HG03280 (cell line): ENCODE data around the gene MCRIP1.

Source experiments
- ATAC-seq: cut with Tn5 transposase; IDR thresholded peaks from one replicate; pipeline ENCODE4 v1.9.1; 2021; ENCODE audit warnings: mild to moderate bottlenecking, moderate library complexity; ENCODE audit not compliant: unreplicated experiment

Gene MCRIP1

GRCh38 chr17:81807210-81807719 lies 25.8 kb downstream of the MCRIP1 start:
- ATAC-seq: no peak

DNA sequence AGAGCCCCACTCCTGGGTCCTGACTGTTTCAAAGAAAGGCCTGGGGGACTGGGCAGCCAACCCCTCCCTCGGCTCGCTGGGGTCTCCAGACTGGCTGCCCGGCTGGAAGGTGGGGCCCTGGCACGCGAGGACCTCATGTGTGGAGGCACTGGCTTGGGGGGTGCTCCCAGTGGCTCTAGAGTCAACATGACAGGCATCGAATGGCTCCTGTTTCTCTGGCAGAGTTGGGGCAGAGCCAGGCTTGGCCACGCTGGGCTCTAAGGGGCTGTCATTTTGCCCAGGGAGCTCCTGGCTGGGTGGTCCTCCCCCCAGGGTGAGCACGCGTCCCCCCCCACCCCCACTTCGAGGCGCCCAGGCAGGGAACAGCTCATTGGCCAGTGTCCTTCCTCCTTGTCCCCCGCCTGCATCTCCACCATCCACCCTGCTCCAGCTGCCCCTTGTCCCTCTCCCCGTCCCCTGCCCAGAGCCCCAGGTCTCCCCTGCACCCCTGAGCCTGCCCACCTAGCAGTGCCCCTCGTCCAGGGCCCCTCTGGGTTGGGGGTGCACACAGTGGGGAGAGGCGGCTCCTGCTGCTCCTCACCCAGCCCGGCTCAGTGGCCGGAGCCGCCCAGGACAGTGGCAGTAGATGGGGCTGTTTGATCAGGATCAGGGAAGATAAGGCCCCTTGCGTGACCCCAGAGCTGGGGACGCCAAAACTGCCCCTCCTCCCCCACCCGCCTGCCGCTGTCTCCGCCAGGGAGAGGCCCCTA lies 26.5 kb downstream of the MCRIP1 start:
- ATAC-seq: no peak

GRCh38 chr17:81805707-81806460 lies 27.2 kb downstream of the MCRIP1 start:
- no peak for ATAC-seq

DNA sequence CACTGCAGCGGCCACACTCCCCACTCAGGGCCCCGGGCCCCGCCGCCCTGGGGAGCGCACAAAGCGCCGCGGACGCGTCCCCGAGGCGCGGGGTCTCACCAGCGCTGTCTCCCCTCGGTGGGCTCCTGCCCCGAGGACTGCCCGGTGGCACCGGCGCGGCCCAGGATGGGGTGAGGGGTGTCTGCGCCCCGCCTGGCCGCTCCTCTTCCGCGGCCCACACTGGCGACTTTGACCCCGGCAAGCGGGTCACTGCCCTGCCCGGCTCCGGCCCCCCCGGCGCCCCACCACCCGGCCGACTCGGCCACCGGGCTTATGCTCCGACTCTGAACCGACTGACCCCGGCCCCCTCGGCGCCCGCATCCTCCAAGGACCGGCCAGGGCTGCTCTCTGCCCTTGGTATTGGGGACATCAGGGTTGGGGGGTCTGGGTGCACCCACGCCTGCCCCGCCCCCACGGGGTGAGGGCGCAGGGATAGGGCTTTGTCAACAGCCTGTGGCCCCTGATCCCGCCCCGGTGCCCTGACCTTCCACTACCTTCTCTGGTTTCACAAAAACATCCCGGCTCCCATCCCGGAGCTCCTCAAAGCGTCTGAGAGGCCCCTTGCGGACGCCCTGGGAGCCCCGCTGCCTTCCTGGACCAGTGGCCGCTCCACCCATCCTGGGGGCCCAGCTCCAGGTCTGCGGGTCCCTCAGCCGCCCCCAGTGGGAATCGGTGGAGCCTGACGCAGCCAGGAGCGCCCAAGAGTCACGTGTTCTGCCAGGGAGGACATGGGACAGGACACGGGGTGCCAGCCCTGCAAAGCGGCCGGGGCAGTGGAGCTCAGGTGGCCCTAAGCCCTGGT lies 28.3 kb downstream of the MCRIP1 start:
- no peak for ATAC-seq

DNA sequence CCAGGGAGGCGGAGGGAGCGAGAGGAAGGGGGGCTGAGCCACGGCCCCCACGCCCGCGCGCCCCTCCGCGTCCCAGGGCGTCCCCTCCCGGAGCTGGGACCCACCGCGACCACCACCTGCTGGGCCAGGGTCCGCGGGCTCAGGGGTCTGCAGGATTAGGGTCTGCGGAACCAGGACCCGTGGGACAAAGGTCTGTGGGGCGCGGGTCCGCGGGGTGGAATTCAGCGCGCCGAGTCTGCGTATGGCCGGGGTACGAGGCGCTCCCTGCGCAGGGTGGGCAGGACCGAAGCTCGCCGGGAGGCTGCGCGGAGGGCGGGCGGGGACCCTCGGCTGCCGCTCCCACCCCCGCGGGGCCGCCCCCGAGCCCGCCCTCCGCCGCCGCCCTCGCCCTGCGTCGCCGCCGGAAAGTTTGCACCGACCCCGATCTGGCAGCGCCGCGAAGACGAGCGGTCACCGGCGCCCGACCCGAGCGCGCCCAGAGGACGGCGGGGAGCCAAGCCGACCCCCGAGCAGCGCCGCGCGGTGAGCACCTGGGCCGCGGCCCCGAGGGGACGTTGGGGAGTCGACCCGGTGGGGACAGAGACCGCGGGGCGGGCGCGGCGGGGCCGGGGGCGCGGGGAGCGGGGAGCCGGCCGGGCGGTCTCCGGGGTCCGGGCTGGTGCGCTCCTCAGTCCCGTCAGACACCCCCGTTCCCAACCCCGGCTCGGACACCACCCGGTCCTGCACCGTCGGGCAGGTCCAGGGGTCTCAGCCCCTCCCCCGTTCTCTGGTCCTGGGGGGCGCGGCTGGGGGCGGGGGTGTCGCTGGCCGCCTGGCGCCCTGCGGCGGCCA lies 29.1 kb downstream of the MCRIP1 start, which contains the start of gene GCGR:
Gene GCGR (plus strand): TSS at position 423 of the 831 bp plus-strand sequence. CDS start 4,869 bp downstream, outside the sequence.
- ATAC-seq: no peak

DNA sequence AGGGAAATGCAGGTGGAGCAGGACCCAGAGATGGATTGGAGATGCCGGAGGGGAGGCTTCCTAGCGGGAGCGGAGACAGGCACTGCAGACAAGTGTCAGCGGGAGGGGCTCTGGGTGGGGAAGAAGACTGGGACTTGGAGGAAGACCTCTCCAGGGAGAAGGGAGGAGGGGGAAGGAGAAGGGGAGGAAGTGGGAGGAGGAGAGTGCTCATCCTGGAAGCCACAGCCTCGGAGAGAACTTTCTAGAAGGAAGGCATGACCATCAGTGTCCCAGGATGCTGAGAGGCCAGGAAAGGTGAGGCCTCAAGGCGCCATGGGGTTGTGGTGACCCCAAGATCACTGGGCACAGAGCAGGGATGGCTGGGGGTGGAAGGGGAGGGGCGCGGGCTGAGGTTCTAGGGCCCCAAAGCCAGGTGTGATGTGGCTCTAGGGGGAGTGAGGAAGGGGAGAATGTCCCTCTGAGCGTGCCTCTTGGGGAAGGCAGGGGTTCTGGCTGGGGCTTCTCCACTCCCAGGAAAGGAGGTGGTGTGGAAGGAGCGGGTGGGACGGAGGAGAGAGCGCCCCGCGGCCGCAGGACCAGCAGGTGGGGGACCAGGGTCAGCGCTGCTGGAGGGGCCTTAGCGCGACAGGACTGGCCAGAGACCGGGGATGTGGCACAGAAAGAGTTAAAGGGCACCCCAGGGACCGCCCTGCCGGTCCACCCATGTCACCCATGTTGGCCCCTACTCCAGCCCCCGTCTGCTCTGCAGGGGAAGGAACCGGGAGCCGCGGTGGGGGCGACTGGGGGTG lies 30.0 kb downstream of the MCRIP1 start:
- no peak for ATAC-seq

- no peak for ATAC-seq
Measured at GRCh38 chr17:81802048-81802758, 30.9 kb downstream of the MCRIP1 start.

DNA sequence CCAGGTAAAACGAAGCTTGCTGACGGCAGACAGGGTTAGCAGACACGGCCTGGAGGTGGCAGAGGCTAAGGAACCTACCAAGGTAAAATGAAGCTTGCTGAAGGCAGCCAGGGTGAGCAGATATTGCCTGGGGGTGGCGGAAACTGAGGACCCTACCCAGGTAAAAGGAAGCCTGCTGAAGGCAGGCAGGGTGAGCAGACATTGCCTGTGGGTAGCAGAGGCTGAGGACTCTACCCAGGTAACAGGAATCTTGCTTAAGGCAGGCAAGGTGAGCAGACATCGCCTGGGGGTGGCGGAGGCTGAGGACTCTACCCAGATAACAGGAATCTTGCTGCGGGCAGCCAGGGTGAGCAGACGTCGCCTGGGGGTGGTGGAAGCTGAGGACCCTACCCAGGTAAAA lies 31.8 kb downstream of the MCRIP1 start:
- no peak for ATAC-seq

- ATAC-seq: no peak
Measured at GRCh38 chr17:81794509-81794908, 38.6 kb downstream of the MCRIP1 start.

- ATAC-seq: no peak
Measured at GRCh38 chr17:81794074-81794476, 39.0 kb downstream of the MCRIP1 start.

DNA sequence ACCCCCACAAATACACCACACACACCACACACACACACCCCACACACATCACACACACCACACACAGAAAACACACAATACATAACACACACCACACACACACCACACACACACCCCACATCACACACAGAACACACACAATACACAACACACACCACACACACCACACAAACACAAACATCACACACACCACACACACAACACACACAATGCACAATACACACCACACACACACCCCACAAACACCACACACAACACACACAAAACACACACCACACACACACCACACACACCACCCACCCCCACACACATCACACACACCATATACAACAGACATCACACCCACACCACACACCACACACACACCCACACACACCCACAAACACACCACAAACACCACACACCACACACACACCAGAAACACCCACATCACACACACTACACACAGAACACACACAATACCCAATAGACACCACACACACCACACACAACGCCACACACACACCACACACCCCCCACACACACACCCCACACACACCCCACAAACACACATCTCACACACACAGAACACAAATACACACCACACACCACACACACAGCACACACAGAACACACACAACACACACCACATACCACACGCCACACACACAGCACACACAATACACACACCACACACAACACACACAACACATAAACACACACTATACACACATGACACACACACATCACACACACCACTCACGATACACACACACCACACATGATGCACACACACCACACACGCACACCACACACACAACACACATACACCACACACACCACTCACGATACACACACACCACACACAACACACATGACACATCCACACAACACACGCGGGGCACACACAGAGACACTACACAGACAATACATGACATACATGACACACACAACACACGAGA lies 40.1 kb downstream of the MCRIP1 start:
- no peak for ATAC-seq
